Hypothalamus (tissue), 51 donors: Measurements from ENCODE around the gene MKX.

ENCODE experiments used
- DNase-seq, 51 donors: peaks; one replicate each; lab custom pipeline; 2025; lab: John Stamatoyannopoulos, UW

The MKX gene

GRCh38 chr10:27743012-27743876 lies 2.4 kb downstream of the MKX start:
- DNase-seq = peak in 5 of 51 donors; percentile 7 to 38 (median 17)

GRCh38 chr10:27742195-27743011 lies 3.2 kb downstream of the MKX start:
- DNase-seq = peak in 36 of 51 donors; percentile 15 to 75 (median 52)

- DNase-seq = no peak
Observed at GRCh38 chr10:27741173-27742091, 4.2 kb downstream of the MKX start.

- no peak for DNase-seq
Observed at GRCh38 chr10:27736396-27736795, 9.2 kb downstream of the MKX start.

- DNase-seq = no peak
Observed at GRCh38 chr10:27730041-27730440, 15.6 kb downstream of the MKX start.

- DNase-seq = no peak
Observed at GRCh38 chr10:27728338-27728737, 17.3 kb downstream of the MKX start.

- DNase-seq = no peak
Observed at GRCh38 chr10:27724287-27724686, 21.3 kb downstream of the MKX start.

- DNase-seq = no peak
Observed at GRCh38 chr10:27723436-27723835, 22.2 kb downstream of the MKX start.

- no peak for DNase-seq
Observed at GRCh38 chr10:27720529-27720928, 25.1 kb downstream of the MKX start.

- DNase-seq = no peak
Observed at GRCh38 chr10:27719052-27719451, 26.6 kb downstream of the MKX start.

- no peak for DNase-seq
Observed at GRCh38 chr10:27717861-27718260, 27.8 kb downstream of the MKX start.

- no peak for DNase-seq
Observed at GRCh38 chr10:27717224-27717623, 28.4 kb downstream of the MKX start.

GRCh38 chr10:27716521-27716920 lies 29.1 kb downstream of the MKX start:
- DNase-seq = no peak

GRCh38 chr10:27715505-27715904 lies 30.1 kb downstream of the MKX start:
- DNase-seq = no peak

- DNase-seq = no peak
Observed at GRCh38 chr10:27714349-27714748, 31.3 kb downstream of the MKX start.

GRCh38 chr10:27713941-27714340 lies 31.7 kb downstream of the MKX start:
- DNase-seq = no peak

- no peak for DNase-seq
Observed at GRCh38 chr10:27710014-27710413, 35.6 kb downstream of the MKX start.

GRCh38 chr10:27709304-27709703 lies 36.3 kb downstream of the MKX start:
- DNase-seq = no peak

- DNase-seq = no peak
Observed at GRCh38 chr10:27701938-27702537, 43.6 kb downstream of the MKX start.

- DNase-seq = no peak
Observed at GRCh38 chr10:27699776-27700175, 45.8 kb downstream of the MKX start.
